H9 (cell line): Measurements from ENCODE around the gene TSPOAP1. TPM values are rescaled to one million over a fixed set of nuclear protein-coding genes. Genes with fewer than 3 reads are reported as not detected.
A peak's percentile ranks its signal among the peaks of the same experiment; 100 is the strongest.

Experiments used
- DNase-seq: peaks from one replicate; pipeline ENCODE4 v3.0.0-alpha.2; 2017
- H2AFZ ChIP-seq: one replicate; pipeline ENCODE4 v1.6.1; 2013; ENCODE audit warnings: mild to moderate bottlenecking, low read length, control low read depth, moderate library complexity
- H2AK5ac ChIP-seq: 2 replicates; pipeline ENCODE4 v1.6.1; 2013; ENCODE audit warnings: low read length, control low read depth, mixed read lengths; ENCODE audit not compliant: insufficient read length
- H2BK120ac ChIP-seq: one replicate; pipeline ENCODE4 v1.6.1; 2013; ENCODE audit warnings: low read depth, mild to moderate bottlenecking, low read length, control low read depth, inconsistent platforms; ENCODE audit not compliant: poor library complexity, severe bottlenecking
- H2BK12ac ChIP-seq: 2 replicates; pipeline ENCODE4 v1.6.1; 2013; ENCODE audit warnings: low read length, control low read depth, mixed read lengths, low read depth; ENCODE audit not compliant: insufficient read length
- H2BK15ac ChIP-seq: 2 replicates; pipeline ENCODE4 v1.6.1; 2013; ENCODE audit warnings: low read depth, low read length, control low read depth
- H2BK20ac ChIP-seq: one replicate; pipeline ENCODE4 v1.6.1; 2013; ENCODE audit warnings: low read depth, mild to moderate bottlenecking, low read length, control low read depth, inconsistent platforms; ENCODE audit not compliant: poor library complexity, severe bottlenecking
- H2BK5ac ChIP-seq: 2 replicates; pipeline ENCODE4 v1.6.1; 2013; ENCODE audit warnings: low read length, control low read depth, mixed read lengths; ENCODE audit not compliant: insufficient read length
- H3K14ac ChIP-seq: 2 replicates; pipeline ENCODE4 v1.6.1; 2013; ENCODE audit warnings: low read length, control low read depth; ENCODE audit not compliant: insufficient read depth
- H3K18ac ChIP-seq: 2 replicates; pipeline ENCODE4 v1.6.1; 2013; ENCODE audit warnings: low read depth, mild to moderate bottlenecking, mixed read lengths, low read length, control low read depth; ENCODE audit not compliant: insufficient read length
- H3K23ac ChIP-seq: 2 replicates; pipeline ENCODE4 v1.6.1; 2013; ENCODE audit warnings: low read length, control low read depth, mixed read lengths, low read depth; ENCODE audit not compliant: insufficient read length
- H3K23me2 ChIP-seq: 2 replicates; pipeline ENCODE4 v1.6.1; 2013; ENCODE audit warnings: low read depth, mild to moderate bottlenecking, mixed read lengths, low read length, control low read depth; ENCODE audit not compliant: insufficient read length, poor library complexity, severe bottlenecking
- H3K27ac ChIP-seq: 2 replicates; pipeline ENCODE4 v1.5.1; 2013; ENCODE audit warnings: low read length, control low read depth, mixed read lengths, low read depth; ENCODE audit not compliant: insufficient read length
- H3K27me3 ChIP-seq: 2 replicates; pipeline ENCODE4 v1.6.1; 2013; ENCODE audit warnings: low read length, control low read depth, inconsistent platforms; ENCODE audit not compliant: insufficient read depth
- H3K4ac ChIP-seq: 2 replicates; pipeline ENCODE4 v1.6.1; 2013; ENCODE audit warnings: low read depth, mild to moderate bottlenecking, control low read depth, inconsistent platforms, low read length, moderate library complexity
- H3K4me1 ChIP-seq: 2 replicates; pipeline ENCODE4 v1.6.1; 2013; ENCODE audit warnings: low read length, control low read depth, inconsistent platforms; ENCODE audit not compliant: insufficient read depth
- H3K4me2 ChIP-seq: 2 replicates; pipeline ENCODE4 v1.6.1; 2013; ENCODE audit warnings: low read length, control low read depth, mixed read lengths; ENCODE audit not compliant: insufficient read length, insufficient read depth
- H3K56ac ChIP-seq: 2 replicates; pipeline ENCODE4 v1.6.1; 2013; ENCODE audit warnings: low read depth, mild to moderate bottlenecking, mixed read lengths, low read length, control low read depth; ENCODE audit not compliant: insufficient read length
- H3K79me1 ChIP-seq: 2 replicates; pipeline ENCODE4 v1.6.1; 2013; ENCODE audit warnings: low read depth, mild to moderate bottlenecking, moderate library complexity, low read length, control low read depth, inconsistent platforms; ENCODE audit not compliant: insufficient read depth, poor library complexity, severe bottlenecking
- H3K79me2 ChIP-seq: 2 replicates; pipeline ENCODE4 v1.6.1; 2013; ENCODE audit warnings: low read length, control low read depth, inconsistent platforms; ENCODE audit not compliant: insufficient read depth
- H3K9ac ChIP-seq: 2 replicates; pipeline ENCODE4 v1.6.1; 2013; ENCODE audit warnings: low read length, control low read depth, mixed read lengths; ENCODE audit not compliant: insufficient read length; ENCODE audit errors: extremely low read depth
- H3K9me3 ChIP-seq: one replicate; pipeline ENCODE4 v1.6.1; 2013; ENCODE audit warnings: low read depth, low read length, inconsistent platforms; ENCODE audit not compliant: control insufficient read depth
- H3T11ph ChIP-seq: one replicate; pipeline ENCODE4 v1.6.1; 2013; ENCODE audit warnings: mild to moderate bottlenecking, low read length, control low read depth, inconsistent platforms
- H4K20me1 ChIP-seq: one replicate; pipeline ENCODE4 v1.6.1; 2013; ENCODE audit not compliant: control insufficient read depth, insufficient read length, insufficient read depth
- H4K5ac ChIP-seq: 2 replicates; pipeline ENCODE4 v1.6.1; 2013; ENCODE audit warnings: low read depth, mild to moderate bottlenecking, mixed read lengths, low read length, control low read depth; ENCODE audit not compliant: insufficient read length
- H4K8ac ChIP-seq: replicated peaks from 2 replicates; pipeline ENCODE4 v1.6.1; 2013; ENCODE audit warnings: low read length, control low read depth, mixed read lengths, low read depth; ENCODE audit not compliant: insufficient read length
- H4K91ac ChIP-seq: 2 replicates; pipeline ENCODE4 v1.6.1; 2013; ENCODE audit warnings: low read depth, mild to moderate bottlenecking, moderate library complexity, mixed read lengths, low read length, control low read depth; ENCODE audit not compliant: insufficient read length
- H3K27ac Mint-ChIP-seq, 3 experiments: 2 replicates in 2 of 3; 3 replicates in 1 of 3; pipeline ENCODE4 v1.8.0; 2020 to 2021; ENCODE audit warnings: mixed read lengths in 3 of 3, mild to moderate bottlenecking in 1 of 3, moderate library complexity in 1 of 3
- H3K27me3 Mint-ChIP-seq: 2 replicates; pipeline ENCODE4 v1.8.0; 2021; ENCODE audit warnings: low read depth, mild to moderate bottlenecking, moderate library complexity, mixed read lengths
- H3K36me3 Mint-ChIP-seq, 3 experiments: 2 replicates in 2 of 3; 3 replicates in 1 of 3; pipeline ENCODE4 v1.8.0; 2020 to 2021; ENCODE audit warnings: low read depth in 3 of 3, mixed read lengths in 3 of 3; ENCODE audit not compliant: insufficient read depth in 1 of 3
- H3K4me1 Mint-ChIP-seq, 2 experiments: 2 replicates each; pipeline ENCODE4 v1.8.0; 2020; ENCODE audit warnings: mixed read lengths in 2 of 2
- H3K4me3 Mint-ChIP-seq, 2 experiments: 2 replicates in 1 of 2; 3 replicates in 1 of 2; pipeline ENCODE4 v1.8.0; 2020 to 2021; ENCODE audit warnings: mild to moderate bottlenecking in 2 of 2, mixed read lengths in 2 of 2, moderate library complexity in 1 of 2
- H3K9me3 Mint-ChIP-seq, 2 experiments: 2 replicates in 1 of 2; 3 replicates in 1 of 2; pipeline ENCODE4 v1.8.0; 2020; ENCODE audit warnings: mild to moderate bottlenecking in 2 of 2, mixed read lengths in 2 of 2, moderate library complexity in 1 of 2
- CTCF ChIP-seq: fragments of 200-600 bp; sonication (generic); conservative IDR thresholded peaks from 3 replicates; pipeline ENCODE4 v1.8.0; 2021; ENCODE audit warnings: antibody characterized with exemption, mild to moderate bottlenecking
- WGBS: extraction: QIAGEN DNeasy Blood & Tissue Kit; methylation state at CpG from one replicate; pipeline ENCODE4 v1.1.7; 2013; ENCODE audit warnings: missing lambda C conversion rate, low lambda C conversion rate, mixed read lengths; ENCODE audit not compliant: insufficient read length; ENCODE audit errors: extremely low coverage; 5-methylcytosine and 5-hydroxymethylcytosine counted together
- total RNA-seq: library from RNA; stranded (reverse); gene quantifications from 2 replicates; pipeline ENCODE4 v1.2.1, GENCODE V29; 2021

Gene TSPOAP1
- total RNA-seq, 1 experiment from 2014 or later, result 17.3 TPM

DNA sequence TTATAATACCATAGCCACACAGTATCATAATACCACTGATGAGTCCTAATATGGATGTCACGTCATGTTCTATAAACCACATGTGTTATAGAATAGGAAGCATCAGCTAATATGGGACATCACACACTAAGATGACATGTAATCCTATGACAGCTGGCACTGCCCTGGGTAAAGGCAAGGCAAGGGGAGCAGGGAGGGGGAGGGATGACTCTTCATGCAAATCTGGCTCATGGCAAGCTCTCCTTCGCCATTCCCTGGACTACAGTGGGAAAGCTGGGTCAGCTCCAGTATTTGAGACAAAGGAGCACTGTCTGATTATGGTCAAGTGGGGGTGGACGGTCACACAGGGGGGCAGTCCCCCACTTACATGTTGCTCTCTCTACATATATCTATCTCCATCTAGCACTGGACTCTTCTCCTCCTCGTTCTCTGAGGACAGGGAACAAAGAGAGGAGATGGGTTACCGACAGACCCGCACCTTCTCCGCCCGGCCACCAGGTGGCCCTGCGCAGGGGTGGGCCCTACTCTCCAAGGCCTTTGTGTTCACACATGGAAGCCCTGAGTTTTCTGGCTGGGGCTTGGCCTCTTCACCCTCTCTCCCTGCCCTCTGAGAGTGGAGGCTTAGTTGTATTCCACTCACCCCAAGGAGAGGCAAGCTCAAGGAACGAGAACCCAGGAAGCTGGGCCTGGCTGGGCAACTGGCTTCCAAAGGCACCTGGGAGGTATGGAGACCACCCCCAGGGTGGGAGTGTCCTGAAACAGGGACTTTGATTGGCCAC is 24.4 kb downstream of the TSPOAP1 start:
- no peak overlapping the region; a peak in 1 of 5 replicates for H3K4me3 Mint-ChIP-seq
- H3K18ac ChIP-seq, result peak overlapping the region; percentile 91
- H3K4me2 ChIP-seq, result no peak overlapping the region
- no CpG with 5 or more reads among the region's 10 CpGs for WGBS
- no peaks in the 10 kb centered on the region for H3K9me3 Mint-ChIP-seq
- H2BK15ac ChIP-seq, result no peak overlapping the region
- peak; percentile 90 for DNase-seq
- no peak overlapping the region for H3K23ac ChIP-seq
- peak overlapping the region; percentile 94 for H2BK12ac ChIP-seq
- no peak overlapping the region for H3K27ac ChIP-seq
- no peak overlapping the region for H3T11ph ChIP-seq
- H4K91ac ChIP-seq, result peak overlapping the region; percentile 60
- H3K56ac ChIP-seq, result no peak overlapping the region
- peaks cover 5 to 35% of the 10 kb centered on the region in 2 experiments for H3K4me1 Mint-ChIP-seq
- H4K8ac ChIP-seq, result no peak overlapping the region
- peak overlapping the region; percentile 68 for H3K14ac ChIP-seq
- H2AFZ ChIP-seq, result no peak overlapping the region
- no peak overlapping the region for H3K9ac ChIP-seq
- H3K27me3 ChIP-seq, result no peaks in the 10 kb centered on the region
- H3K4me1 ChIP-seq, result no peaks in the 10 kb centered on the region
- peaks cover 5% of the 10 kb centered on the region for H3K27me3 Mint-ChIP-seq
- H3K27ac Mint-ChIP-seq, result peak overlapping the region in 1 of 3 experiments; percentile 85; a peak in 1 of 7 replicates
- peak; percentile 93 for TF ChIP-seq CTCF
- H4K20me1 ChIP-seq, result no peaks in the 10 kb centered on the region
- H4K5ac ChIP-seq, result no peak overlapping the region
- no peak overlapping the region for H2BK20ac ChIP-seq
- H3K79me2 ChIP-seq, result no peaks in the 10 kb centered on the region
- no peaks in the 10 kb centered on the region for H3K79me1 ChIP-seq
- no peaks in the 10 kb centered on the region for H3K36me3 Mint-ChIP-seq
- no peak overlapping the region for H3K4ac ChIP-seq
- no peaks in the 10 kb centered on the region for H3K9me3 ChIP-seq
- H3K23me2 ChIP-seq, result no peaks in the 10 kb centered on the region
- H2BK5ac ChIP-seq, result no peak overlapping the region
- no peak overlapping the region for H2BK120ac ChIP-seq
- no peak overlapping the region for H2AK5ac ChIP-seq
